Testis (tissue), 2 donors: ENCODE data around the gene OR6X1.

Experiments
- POLR2A ChIP-seq: fragments of 450-650 bp; IDR thresholded peaks from one replicate; pipeline ENCODE4 v1.6.1; 2017; ENCODE audit warnings: antibody characterized with exemption, mild to moderate bottlenecking, moderate library complexity
- TF ChIP-seq, protein P1 (sequence below), 3 experiments: fragments of 450-650 bp in 2 of 3; fragments of 200-600 bp in 1 of 3; sonication (generic) in 1 of 3; IDR thresholded peaks; one replicate each; pipeline ENCODE4 v1.5.1; 2016 to 2019; ENCODE audit warnings: antibody characterized with exemption in 3 of 3, mild to moderate bottlenecking in 2 of 3, moderate library complexity in 1 of 3

DNA sequence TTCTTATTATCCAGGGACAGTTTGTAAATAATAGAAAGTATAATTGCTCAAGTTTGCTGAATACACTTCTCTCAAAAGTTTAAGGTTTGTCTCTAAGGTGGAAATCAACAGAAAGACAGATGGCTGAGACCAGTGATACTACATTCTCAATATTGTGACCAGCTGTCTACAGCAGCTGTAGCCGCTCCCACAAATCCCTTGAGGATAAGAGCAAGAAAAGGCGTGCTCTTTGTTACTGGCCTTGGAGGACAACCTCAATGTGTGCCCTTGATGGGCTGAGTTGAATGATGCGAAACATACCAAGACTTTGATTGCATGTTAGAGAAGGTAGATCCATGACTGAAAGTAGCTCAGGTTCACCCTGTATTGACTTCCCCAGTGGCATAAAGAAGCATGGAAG is 45.7 kb upstream of the OR6X1 start:
- TF ChIP-seq POLR2A: no peak
- TF ChIP-seq, protein P1, sequence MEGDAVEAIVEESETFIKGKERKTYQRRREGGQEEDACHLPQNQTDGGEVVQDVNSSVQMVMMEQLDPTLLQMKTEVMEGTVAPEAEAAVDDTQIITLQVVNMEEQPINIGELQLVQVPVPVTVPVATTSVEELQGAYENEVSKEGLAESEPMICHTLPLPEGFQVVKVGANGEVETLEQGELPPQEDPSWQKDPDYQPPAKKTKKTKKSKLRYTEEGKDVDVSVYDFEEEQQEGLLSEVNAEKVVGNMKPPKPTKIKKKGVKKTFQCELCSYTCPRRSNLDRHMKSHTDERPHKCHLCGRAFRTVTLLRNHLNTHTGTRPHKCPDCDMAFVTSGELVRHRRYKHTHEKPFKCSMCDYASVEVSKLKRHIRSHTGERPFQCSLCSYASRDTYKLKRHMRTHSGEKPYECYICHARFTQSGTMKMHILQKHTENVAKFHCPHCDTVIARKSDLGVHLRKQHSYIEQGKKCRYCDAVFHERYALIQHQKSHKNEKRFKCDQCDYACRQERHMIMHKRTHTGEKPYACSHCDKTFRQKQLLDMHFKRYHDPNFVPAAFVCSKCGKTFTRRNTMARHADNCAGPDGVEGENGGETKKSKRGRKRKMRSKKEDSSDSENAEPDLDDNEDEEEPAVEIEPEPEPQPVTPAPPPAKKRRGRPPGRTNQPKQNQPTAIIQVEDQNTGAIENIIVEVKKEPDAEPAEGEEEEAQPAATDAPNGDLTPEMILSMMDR (IDR thresholded peaks at IDR 0.05): no peak
